ENCODE data around the gene LRRC10B. TPM values are rescaled to one million over a fixed set of nuclear protein-coding genes. Genes with fewer than 3 reads are reported as not detected.

The LRRC10B gene
- total RNA-seq, 1 experiment from 2014 or later = not detected

DNA sequence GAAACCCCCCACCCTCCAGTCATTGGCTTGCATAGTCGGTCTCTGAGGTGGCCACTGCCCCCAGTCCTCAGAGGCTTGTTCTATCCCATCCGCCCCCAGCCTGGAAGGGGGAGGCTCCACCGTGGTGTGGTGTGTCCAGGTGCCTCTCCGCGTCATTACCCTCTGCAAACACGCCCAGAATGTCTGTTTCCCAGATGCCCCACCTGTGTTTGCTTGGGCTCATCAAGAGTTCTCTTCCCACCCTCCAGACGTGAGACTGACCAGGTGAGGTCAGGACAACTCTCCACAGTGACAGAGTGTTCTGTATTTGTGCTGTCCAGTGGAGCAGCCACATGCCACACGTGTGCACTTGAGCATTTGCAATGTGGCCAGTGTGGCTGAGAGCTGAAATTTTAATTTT is 24.9 kb downstream of the LRRC10B start:
- no TSS peak for BruUV-seq (replicated peaks)
- no peak overlapping the region for H3K4me2 ChIP-seq (ENCODE audit: low read length)
- RAD21 ChIA-PET (ENCODE audit: low non-redundant PET in 1 of 2, low total read pairs in 2 of 2, uncharacterized antibody in 2 of 2, unreplicated experiment in 2 of 2) = no interaction called here
- peaks cover 0 to 9% of the 10 kb centered on the region in 2 experiments; a peak in 2 of 4 replicates for H3K4me1 ChIP-seq (ENCODE audit: control insufficient read depth in 1 of 2, insufficient read depth in 2 of 2, low read length in 2 of 2)
- no peaks in the 10 kb centered on the region for H3K9me3 ChIP-seq (ENCODE audit: control insufficient read depth in 1 of 2, insufficient read depth in 1 of 2, low read depth in 1 of 2, low read length in 2 of 2)
- POLR2A ChIA-PET = no interaction called here
- no peaks in the 10 kb centered on the region for H3K79me2 ChIP-seq (ENCODE audit: insufficient read depth, low read length)
- H3K36me3 ChIP-seq (ENCODE audit: control insufficient read depth in 1 of 2, insufficient read depth in 2 of 2, low read length in 2 of 2) = no peaks in the 10 kb centered on the region; a peak in 1 of 4 replicates
- DNase-seq (ENCODE audit: low read depth, low spot score) (no peak), ATAC-seq (no peak)
- no peaks in the 10 kb centered on the region for H4K20me1 ChIP-seq (ENCODE audit: insufficient read depth)
- no peak overlapping the region for H3K27ac ChIP-seq (ENCODE audit: low read depth, low read length)
- no peak overlapping the region for H2AFZ ChIP-seq (ENCODE audit: low read depth, low read length, poor library complexity, severe bottlenecking)
- H3K9me2 ChIP-seq (ENCODE audit: insufficient read depth) = no peaks in the 10 kb centered on the region
- TF ChIP-seq, protein P1, sequence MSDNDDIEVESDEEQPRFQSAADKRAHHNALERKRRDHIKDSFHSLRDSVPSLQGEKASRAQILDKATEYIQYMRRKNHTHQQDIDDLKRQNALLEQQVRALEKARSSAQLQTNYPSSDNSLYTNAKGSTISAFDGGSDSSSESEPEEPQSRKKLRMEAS (IDR thresholded peaks at IDR 0.05) = no peak
- TF ChIP-seq CEBPB (IDR thresholded peaks at IDR 0.05; ENCODE audit: low read depth) (no peak), JUND (IDR thresholded peaks at IDR 0.05) (no peak), EZH2phosphoT487 (IDR thresholded peaks at IDR 0.05; ENCODE audit: borderline replicate concordance) (no peak), EGR1 (IDR thresholded peaks at IDR 0.05; ENCODE audit: low read depth) (no peak), SRF (IDR thresholded peaks at IDR 0.05; ENCODE audit: low read depth) (no peak), FOSL1 (IDR thresholded peaks at IDR 0.05; ENCODE audit: low read depth) (no peak)
- no peak overlapping the region for H3K9ac ChIP-seq (ENCODE audit: low read length)
- intact Hi-C loops (cut with micrococcal nuclease) = loop anchor here (5.0 kb wide), 1 partner anchor 94 kb away; no protein-coding TSS in a partner anchor
- no peak overlapping the region for H3K4me3 ChIP-seq (replicated peaks in 1 of 2; ENCODE audit: low read depth in 1 of 2, low read length in 2 of 2)
- H3K27me3 ChIP-seq (ENCODE audit: insufficient read depth, low read length) = no peaks in the 10 kb centered on the region
- CTCF ChIA-PET = no interaction called here

DNA sequence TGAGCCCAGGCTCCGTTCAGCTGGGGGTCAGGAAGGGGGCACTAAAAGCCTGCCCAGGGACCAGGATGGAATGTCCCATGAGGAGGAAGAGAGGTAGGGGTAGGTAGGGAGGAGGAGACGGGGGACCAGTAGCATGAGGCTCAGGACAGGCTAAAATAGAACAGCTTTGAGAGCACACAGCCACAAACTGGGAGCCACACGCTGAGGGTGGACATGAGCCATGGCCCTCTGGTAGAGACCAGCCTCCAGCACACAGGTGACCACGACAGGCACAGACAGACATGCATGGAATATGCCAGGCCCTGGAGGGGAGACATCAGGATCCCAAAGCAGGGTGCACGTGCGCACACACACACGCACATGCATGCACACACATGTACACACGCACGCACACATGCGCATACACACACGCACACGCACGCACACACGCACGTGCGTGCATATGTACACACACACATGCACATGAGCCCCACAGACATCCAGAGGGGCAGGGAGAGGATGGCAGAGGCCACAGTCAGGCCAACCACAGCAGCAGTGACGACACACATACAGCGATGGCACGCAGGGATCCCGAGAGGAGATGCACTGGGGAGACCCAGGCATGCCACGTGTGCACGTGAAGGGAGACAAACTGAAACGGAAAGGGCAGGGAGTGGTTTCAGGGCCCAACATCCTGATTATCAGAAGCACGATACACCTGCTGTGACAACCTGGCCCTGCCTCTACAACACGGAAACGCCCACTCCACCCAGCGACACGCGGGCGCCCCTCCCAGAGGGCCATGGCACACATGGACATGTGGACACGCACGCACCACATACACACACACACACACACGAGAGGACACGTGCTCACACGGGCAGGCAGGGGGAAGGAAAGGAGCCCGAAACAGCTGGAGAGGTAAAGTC is 25.7 kb downstream of the LRRC10B start:
- POLR2A ChIA-PET = no interaction called here
- Histone ChIP-seq H3K9ac (ENCODE audit: low read length) (no peak overlapping the region), H3K79me2 (ENCODE audit: insufficient read depth, low read length) (no peaks in the 10 kb centered on the region), H3K4me2 (ENCODE audit: low read length) (no peak overlapping the region), H2AFZ (ENCODE audit: low read depth, low read length, poor library complexity, severe bottlenecking) (no peak overlapping the region), H4K20me1 (ENCODE audit: insufficient read depth) (no peaks in the 10 kb centered on the region), H3K9me3 (ENCODE audit: control insufficient read depth in 1 of 2, insufficient read depth in 1 of 2, low read depth in 1 of 2, low read length in 2 of 2) (no peaks in the 10 kb centered on the region), H3K27ac (ENCODE audit: low read depth, low read length) (no peak overlapping the region), H3K4me3 (replicated peaks in 1 of 2; ENCODE audit: low read depth in 1 of 2, low read length in 2 of 2) (no peak overlapping the region), H3K4me1 (ENCODE audit: control insufficient read depth in 1 of 2, insufficient read depth in 2 of 2, low read length in 2 of 2) (peaks cover 0 to 9% of the 10 kb centered on the region in 2 experiments; a peak in 2 of 4 replicates), H3K27me3 (ENCODE audit: insufficient read depth, low read length) (no peaks in the 10 kb centered on the region), H3K9me2 (ENCODE audit: insufficient read depth) (no peaks in the 10 kb centered on the region), H3K36me3 (ENCODE audit: control insufficient read depth in 1 of 2, insufficient read depth in 2 of 2, low read length in 2 of 2) (no peaks in the 10 kb centered on the region; a peak in 1 of 4 replicates)
- BruUV-seq (replicated peaks) = no TSS peak
- RAD21 ChIA-PET (ENCODE audit: low non-redundant PET in 1 of 2, low total read pairs in 2 of 2, uncharacterized antibody in 2 of 2, unreplicated experiment in 2 of 2) = no interaction called here
- intact Hi-C loops (cut with micrococcal nuclease) = loop anchor here (5.0 kb wide), 1 partner anchor 93 kb away; no protein-coding TSS in a partner anchor
- TF ChIP-seq POLR2AphosphoS5 (IDR thresholded peaks at IDR 0.05; ENCODE audit: low read depth, low read length) (no peak), POLR2A (IDR thresholded peaks at IDR 0.05; ENCODE audit: borderline replicate concordance, extremely low read depth, insufficient read depth, insufficient read length) (no peak), SRF (IDR thresholded peaks at IDR 0.05; ENCODE audit: low read depth) (no peak), ZNF274 (IDR thresholded peaks at IDR 0.05; ENCODE audit: low read depth, low read length) (no peak), ELF1 (IDR thresholded peaks at IDR 0.05; ENCODE audit: borderline replicate concordance, low read depth) (no peak), ZFX (IDR thresholded peaks at IDR 0.05) (no peak), EGR1 (IDR thresholded peaks at IDR 0.05; ENCODE audit: low read depth) (no peak), RAD21 (IDR thresholded peaks at IDR 0.05; ENCODE audit: low read depth) (no peak), TCF7L2 (IDR thresholded peaks at IDR 0.05; ENCODE audit: borderline replicate concordance, extremely low read depth, insufficient read depth, insufficient read length) (no peak), CBX3 (IDR thresholded peaks at IDR 0.05; ENCODE audit: low read depth) (no peak)
- TF ChIP-seq, protein P1 (IDR thresholded peaks at IDR 0.05) = no peak
- TF ChIP-seq, protein P2, sequence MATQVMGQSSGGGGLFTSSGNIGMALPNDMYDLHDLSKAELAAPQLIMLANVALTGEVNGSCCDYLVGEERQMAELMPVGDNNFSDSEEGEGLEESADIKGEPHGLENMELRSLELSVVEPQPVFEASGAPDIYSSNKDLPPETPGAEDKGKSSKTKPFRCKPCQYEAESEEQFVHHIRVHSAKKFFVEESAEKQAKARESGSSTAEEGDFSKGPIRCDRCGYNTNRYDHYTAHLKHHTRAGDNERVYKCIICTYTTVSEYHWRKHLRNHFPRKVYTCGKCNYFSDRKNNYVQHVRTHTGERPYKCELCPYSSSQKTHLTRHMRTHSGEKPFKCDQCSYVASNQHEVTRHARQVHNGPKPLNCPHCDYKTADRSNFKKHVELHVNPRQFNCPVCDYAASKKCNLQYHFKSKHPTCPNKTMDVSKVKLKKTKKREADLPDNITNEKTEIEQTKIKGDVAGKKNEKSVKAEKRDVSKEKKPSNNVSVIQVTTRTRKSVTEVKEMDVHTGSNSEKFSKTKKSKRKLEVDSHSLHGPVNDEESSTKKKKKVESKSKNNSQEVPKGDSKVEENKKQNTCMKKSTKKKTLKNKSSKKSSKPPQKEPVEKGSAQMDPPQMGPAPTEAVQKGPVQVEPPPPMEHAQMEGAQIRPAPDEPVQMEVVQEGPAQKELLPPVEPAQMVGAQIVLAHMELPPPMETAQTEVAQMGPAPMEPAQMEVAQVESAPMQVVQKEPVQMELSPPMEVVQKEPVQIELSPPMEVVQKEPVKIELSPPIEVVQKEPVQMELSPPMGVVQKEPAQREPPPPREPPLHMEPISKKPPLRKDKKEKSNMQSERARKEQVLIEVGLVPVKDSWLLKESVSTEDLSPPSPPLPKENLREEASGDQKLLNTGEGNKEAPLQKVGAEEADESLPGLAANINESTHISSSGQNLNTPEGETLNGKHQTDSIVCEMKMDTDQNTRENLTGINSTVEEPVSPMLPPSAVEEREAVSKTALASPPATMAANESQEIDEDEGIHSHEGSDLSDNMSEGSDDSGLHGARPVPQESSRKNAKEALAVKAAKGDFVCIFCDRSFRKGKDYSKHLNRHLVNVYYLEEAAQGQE (IDR thresholded peaks at IDR 0.05; ENCODE audit: low read depth) = no peak
- TF ChIP-seq, protein P3, sequence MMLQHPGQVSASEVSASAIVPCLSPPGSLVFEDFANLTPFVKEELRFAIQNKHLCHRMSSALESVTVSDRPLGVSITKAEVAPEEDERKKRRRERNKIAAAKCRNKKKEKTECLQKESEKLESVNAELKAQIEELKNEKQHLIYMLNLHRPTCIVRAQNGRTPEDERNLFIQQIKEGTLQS (IDR thresholded peaks at IDR 0.05) = no peak
- ATAC-seq = no peak
- CTCF ChIA-PET = no interaction called here
- no peak for DNase-seq (ENCODE audit: low read depth, low spot score)

All from HCT116 (cell line).